Muscle layer of duodenum (tissue), 2 donors: ENCODE measurements around the gene UNC5A.

Experiments
- H3K27ac ChIP-seq: one replicate; pipeline ENCODE4 v1.7.0; 2013; ENCODE audit warnings: mild to moderate bottlenecking, low read length
- H3K27me3 ChIP-seq: one replicate; pipeline ENCODE4 v1.7.0; 2013; ENCODE audit warnings: low read depth, mild to moderate bottlenecking, control low read depth, low read length
- H3K36me3 ChIP-seq, 2 donors: one replicate each; pipeline ENCODE4 v1.7.0; 2013; ENCODE audit warnings: low read length in 2 of 2, control low read depth in 1 of 2, mild to moderate bottlenecking in 1 of 2; ENCODE audit not compliant: insufficient read depth in 2 of 2, control insufficient read depth in 1 of 2
- H3K4me1 ChIP-seq, 2 donors: one replicate each; pipeline ENCODE4 v1.7.0; 2013; ENCODE audit warnings: low read length in 2 of 2, mild to moderate bottlenecking in 2 of 2, control low read depth in 1 of 2, moderate library complexity in 1 of 2; ENCODE audit not compliant: insufficient read depth in 2 of 2, control insufficient read depth in 1 of 2
- H3K4me3 ChIP-seq, 2 donors: one replicate each; pipeline ENCODE4 v1.7.0; 2013; ENCODE audit warnings: low read length in 2 of 2, low read depth in 1 of 2, mild to moderate bottlenecking in 1 of 2
- H3K9me3 ChIP-seq, 2 donors: one replicate each; pipeline ENCODE4 v1.7.0; 2013; ENCODE audit warnings: low read length in 2 of 2, control low read depth in 1 of 2, mild to moderate bottlenecking in 1 of 2; ENCODE audit not compliant: control insufficient read depth in 1 of 2
- donor health status: healthy.

The UNC5A gene

DNA sequence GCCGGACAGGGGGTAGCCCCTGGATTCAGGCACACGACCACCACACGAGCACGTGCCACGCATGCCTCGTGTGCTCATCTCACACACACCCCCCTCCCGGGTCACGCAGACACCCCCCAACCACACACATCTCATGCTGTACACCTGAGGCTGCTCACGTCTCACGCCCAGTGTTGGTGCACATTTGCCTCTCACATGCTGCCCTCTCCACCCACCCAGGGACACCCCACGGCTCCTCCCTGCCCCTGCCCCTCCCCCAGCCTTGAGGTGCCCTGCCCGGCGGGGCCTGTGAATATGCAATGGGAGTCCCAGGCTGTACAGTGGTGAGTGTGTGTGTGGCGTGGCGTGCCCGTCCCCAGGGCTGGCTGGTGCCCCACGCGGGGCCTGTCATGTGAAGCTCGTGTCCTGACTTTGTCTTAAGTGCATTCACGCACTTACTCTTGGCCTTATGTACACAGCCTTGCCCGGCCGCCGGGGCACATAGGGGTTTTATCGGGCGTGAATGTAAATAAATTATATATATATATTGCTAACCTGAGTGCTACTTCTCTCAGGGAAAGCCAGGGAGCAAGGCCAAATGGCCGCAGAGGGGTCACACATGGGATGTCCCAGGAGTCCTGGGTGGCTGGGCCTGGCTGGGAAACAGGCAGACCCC is 70.1 kb downstream of the UNC5A start:
- H3K4me1 ChIP-seq, result no peaks in the 10 kb centered on the region
- H3K9me3 ChIP-seq, result no peaks in the 10 kb centered on the region
- H3K27ac ChIP-seq, result no peak overlapping the region
- no peaks in the 10 kb centered on the region for H3K27me3 ChIP-seq
- H3K36me3 ChIP-seq, result no peaks in the 10 kb centered on the region
- no peak overlapping the region for H3K4me3 ChIP-seq

DNA sequence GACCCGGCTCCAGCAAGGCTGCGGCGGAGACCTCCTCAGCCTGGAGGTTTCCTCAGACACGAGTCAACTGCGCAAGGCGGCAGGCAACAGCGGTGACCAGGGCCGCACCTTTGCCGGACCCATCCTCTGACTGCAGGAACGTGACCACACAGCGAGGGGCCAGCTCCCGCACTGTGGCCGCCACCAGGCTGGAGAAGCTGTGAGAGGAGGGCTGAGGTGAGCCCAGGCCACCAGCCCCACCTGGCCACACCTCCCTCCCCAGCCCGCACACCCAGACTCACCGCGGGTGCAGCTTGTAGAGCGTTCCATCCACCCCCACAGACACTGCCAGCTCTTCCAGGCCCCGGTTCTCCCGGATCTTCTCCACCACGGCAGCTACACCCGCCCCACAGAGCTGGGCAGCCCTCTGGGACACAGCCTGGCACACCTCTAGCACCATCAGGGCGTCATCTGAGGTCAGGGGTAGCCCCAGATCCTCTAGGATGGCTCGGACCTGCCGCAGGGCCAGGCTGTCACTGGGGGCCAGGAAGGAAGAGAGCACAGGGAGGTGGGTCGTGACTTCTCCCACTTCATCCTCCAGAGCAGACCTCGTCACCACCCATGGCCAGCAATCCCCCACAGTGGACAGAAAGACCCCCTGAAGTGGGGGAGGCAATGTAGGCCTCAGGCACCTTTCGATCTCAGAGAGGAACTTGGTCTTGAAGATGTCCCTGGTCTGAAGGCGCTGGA is 70.8 kb downstream of the UNC5A start:
- no peaks in the 10 kb centered on the region for H3K9me3 ChIP-seq

GRCh38 chr5:176881816-176882566 is 71.6 kb downstream of the UNC5A start:
- H3K27ac ChIP-seq, result no peak overlapping the region
- H3K4me3 ChIP-seq, result no peak overlapping the region
- no peaks in the 10 kb centered on the region for H3K27me3 ChIP-seq
- H3K36me3 ChIP-seq, result no peaks in the 10 kb centered on the region
- H3K4me1 ChIP-seq, result no peaks in the 10 kb centered on the region
- H3K9me3 ChIP-seq, result no peaks in the 10 kb centered on the region

More for the DNA sequence above, 70.8 kb downstream of the UNC5A start:
- Histone ChIP-seq H3K36me3 (no peaks in the 10 kb centered on the region), H3K27ac (no peak overlapping the region), H3K4me3 (no peak overlapping the region), H3K4me1 (no peaks in the 10 kb centered on the region), H3K27me3 (no peaks in the 10 kb centered on the region)

- no peak overlapping the region for H3K27ac ChIP-seq
- H3K36me3 ChIP-seq, result no peaks in the 10 kb centered on the region
- no peaks in the 10 kb centered on the region for H3K27me3 ChIP-seq
- H3K4me1 ChIP-seq, result no peaks in the 10 kb centered on the region
- H3K4me3 ChIP-seq, result no peak overlapping the region
- H3K9me3 ChIP-seq, result no peaks in the 10 kb centered on the region
Measured at GRCh38 chr5:176882567-176882903, 72.2 kb downstream of the UNC5A start.

DNA sequence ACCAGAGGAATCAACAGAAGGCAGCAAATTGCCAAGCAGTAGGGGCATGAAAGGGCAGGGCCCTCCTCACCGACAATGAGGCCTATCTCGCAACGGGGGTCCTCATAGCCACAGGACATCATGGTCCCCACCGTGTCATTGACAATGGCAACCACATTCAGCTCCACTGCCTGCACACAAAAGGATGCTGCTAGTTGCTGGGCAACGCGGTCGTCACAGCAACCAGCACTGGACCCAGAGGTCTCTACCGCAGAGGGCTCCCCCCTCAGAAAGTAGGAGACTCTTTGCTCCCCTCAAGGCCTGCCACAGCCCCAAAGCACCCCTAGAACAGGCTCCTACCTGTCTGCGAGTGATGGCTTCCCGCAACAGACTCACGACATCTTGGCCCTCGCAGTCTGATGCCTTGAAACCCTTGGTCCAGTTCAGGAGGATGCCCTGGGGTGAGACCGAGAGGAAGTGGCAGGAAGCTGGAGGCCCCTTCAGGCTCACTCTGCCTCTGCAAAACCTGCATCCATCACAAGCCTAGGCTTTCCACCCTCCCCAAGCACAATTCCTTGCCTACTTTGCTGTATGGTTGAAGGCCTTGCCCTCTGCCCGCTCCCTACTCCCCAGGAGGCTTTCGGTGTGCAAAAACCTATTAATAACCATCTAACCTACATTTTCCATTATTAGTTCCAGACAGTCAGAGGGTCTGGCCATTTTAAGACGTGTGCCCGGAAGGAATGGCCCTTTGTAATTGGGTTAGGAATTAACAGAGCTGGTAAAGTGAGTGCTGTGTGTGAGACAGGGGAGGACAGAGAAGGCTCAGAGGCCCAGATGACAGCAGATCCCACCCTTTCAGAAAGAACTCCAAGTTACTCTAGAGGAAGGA is 73.6 kb downstream of the UNC5A start:
- Histone ChIP-seq H3K36me3 (no peaks in the 10 kb centered on the region), H3K4me1 (no peaks in the 10 kb centered on the region), H3K9me3 (no peaks in the 10 kb centered on the region), H3K4me3 (no peak overlapping the region), H3K27me3 (no peaks in the 10 kb centered on the region), H3K27ac (no peak overlapping the region)

- H3K36me3 ChIP-seq, result no peaks in the 10 kb centered on the region
- H3K4me1 ChIP-seq, result no peaks in the 10 kb centered on the region
- no peak overlapping the region for H3K4me3 ChIP-seq
- H3K27me3 ChIP-seq, result no peaks in the 10 kb centered on the region
- no peak overlapping the region for H3K27ac ChIP-seq
- no peaks in the 10 kb centered on the region for H3K9me3 ChIP-seq
Measured at GRCh38 chr5:176884571-176884890, 74.2 kb downstream of the UNC5A start.

- H3K9me3 ChIP-seq, result no peaks in the 10 kb centered on the region
- H3K36me3 ChIP-seq, result no peaks in the 10 kb centered on the region
- H3K27me3 ChIP-seq, result no peaks in the 10 kb centered on the region
- H3K4me1 ChIP-seq, result no peaks in the 10 kb centered on the region
- no peak overlapping the region for H3K4me3 ChIP-seq
- H3K27ac ChIP-seq, result no peak overlapping the region
Measured at GRCh38 chr5:176886336-176887251, 76.2 kb downstream of the UNC5A start.

- Histone ChIP-seq H3K4me3 (no peak overlapping the region), H3K9me3 (no peaks in the 10 kb centered on the region), H3K4me1 (no peaks in the 10 kb centered on the region), H3K27me3 (no peaks in the 10 kb centered on the region), H3K36me3 (no peaks in the 10 kb centered on the region), H3K27ac (no peak overlapping the region)
Measured at GRCh38 chr5:176887252-176887849, 77.0 kb downstream of the UNC5A start.

- Histone ChIP-seq H3K27me3 (no peaks in the 10 kb centered on the region), H3K27ac (no peak overlapping the region), H3K9me3 (no peaks in the 10 kb centered on the region), H3K4me1 (no peaks in the 10 kb centered on the region), H3K36me3 (no peaks in the 10 kb centered on the region), H3K4me3 (no peak overlapping the region)
Measured at GRCh38 chr5:176888016-176888864, 77.9 kb downstream of the UNC5A start.

- no peaks in the 10 kb centered on the region for H3K36me3 ChIP-seq
- no peaks in the 10 kb centered on the region for H3K9me3 ChIP-seq
- no peaks in the 10 kb centered on the region for H3K4me1 ChIP-seq
- H3K27ac ChIP-seq, result no peak overlapping the region
- H3K4me3 ChIP-seq, result no peak overlapping the region
- no peaks in the 10 kb centered on the region for H3K27me3 ChIP-seq
Measured at GRCh38 chr5:176888865-176889165, 78.5 kb downstream of the UNC5A start.
